Stimulated activated CD4-positive, alpha-beta T cell treated with anti-CD3 and anti-CD28 coated beads, TNF-alpha, amount 100 ng/mL, for 48 hours (primary cell): ENCODE measurements around the gene SKIL.

Experiments used
- DNase-seq, 3 donors: peaks; one replicate each; pipeline ENCODE4 v3.0.0-alpha.2; 2020; ENCODE audit warnings: low read depth in 3 of 3

The SKIL gene

GRCh38 chr3:170387950-170388349 lies 30.4 kb downstream of the SKIL start:
- no peak for DNase-seq

- no peak for DNase-seq
Measured at GRCh38 chr3:170391108-170391507, 33.6 kb downstream of the SKIL start.

DNA sequence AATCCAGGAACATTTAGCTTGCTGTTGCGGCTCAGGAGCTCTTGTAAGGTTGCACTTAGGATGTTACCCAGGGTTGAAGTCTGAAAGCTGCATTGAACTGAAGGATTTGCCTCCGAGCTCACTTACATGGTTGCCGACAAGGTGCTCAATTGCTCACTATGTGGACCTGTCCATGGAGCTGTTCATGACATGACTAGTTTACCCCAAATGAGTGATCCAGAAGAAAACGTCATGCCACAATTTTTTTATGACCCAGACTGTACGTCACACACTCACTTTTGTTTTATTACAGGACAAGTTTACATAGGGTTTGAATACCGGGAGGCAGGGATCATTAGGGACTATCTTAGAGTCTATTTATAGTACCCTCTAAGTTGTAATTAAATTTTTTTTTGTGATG lies 40.2 kb downstream of the SKIL start:
- no peak for DNase-seq

- DNase-seq = no peak
Measured at GRCh38 chr3:170405101-170405500, 47.6 kb downstream of the SKIL start.

DNA sequence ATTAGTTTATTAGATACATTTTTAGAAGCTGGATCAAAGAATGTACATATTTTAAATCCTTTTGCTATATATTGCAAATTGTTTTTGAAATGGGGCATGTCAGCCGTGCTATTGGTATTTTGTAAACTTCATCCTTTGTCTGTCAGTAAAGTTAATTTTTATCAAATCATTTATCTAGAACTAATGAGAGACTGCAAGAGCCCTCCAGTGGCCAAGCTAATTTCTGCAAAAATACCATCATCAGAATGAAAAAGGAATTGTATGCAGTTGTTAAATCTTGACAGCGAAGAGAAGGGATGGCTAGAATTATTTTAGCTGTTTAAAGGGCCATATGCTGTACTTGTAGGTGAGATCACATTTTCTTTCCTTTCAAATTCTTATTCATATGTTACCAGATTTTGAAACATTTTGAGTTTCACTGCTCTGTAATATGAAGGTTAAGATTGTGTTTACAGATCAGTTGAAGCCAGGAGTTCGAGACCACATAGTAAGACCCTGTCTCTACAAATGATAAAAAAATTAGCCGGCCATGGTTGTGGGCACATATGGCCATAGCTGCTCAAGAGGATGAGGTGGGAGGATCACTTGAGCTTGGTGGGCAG lies 53.0 kb downstream of the SKIL start:
- DNase-seq = no peak

DNA sequence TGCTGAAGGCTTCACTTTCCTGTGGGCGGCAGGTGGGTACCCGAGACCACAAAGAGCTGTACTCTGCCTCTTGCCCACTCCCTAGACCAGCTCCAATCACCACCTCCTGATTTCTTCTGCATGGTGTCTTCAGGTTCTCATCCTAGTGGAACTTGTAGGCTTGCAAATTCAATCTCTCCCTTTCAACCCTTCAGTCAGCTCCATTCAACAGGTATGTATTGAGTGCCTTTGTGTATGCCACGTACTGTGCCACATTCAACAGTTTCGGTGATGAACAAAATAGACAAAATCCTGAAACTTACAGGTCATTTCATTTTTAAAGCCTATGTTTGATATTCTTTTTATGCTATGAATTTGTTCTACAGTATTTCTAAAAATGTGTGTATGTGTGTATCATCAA lies 55.8 kb downstream of the SKIL start:
- no peak for DNase-seq

DNA sequence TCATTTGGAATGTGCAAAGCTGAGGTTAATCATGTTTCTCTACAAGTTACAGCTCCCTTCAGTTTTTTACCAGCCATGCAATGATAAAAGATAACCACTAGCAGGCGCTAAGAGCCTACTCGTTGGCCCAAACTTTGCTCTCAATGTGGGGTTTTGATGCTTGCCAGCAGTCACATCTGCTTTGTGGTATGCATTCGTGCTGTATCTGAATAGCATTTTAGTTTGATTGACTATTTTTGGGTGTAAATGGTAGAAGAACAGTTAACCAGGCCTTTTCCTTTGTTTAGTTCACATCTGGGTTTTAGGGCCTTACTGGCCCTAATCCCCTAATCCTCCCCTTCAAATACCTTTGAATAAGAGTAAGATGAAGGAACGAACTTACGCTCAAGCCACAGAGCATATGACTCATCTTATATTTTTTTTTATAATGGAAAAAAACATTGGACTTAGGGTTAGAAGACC lies 56.7 kb downstream of the SKIL start:
- peak in 2 of 3 donors; percentile 13 to 18 for DNase-seq

GRCh38 chr3:170417090-170417489 lies 59.6 kb downstream of the SKIL start:
- DNase-seq = no peak

- no peak for DNase-seq
Measured at GRCh38 chr3:170418422-170419398, 61.2 kb downstream of the SKIL start, which contains the start of gene CLDN11. Gene CLDN11 (plus strand): TSS chr3:170418868. CDS start chr3:170419067, 199 bp downstream.

- no peak for DNase-seq
Measured at GRCh38 chr3:170419557-170420087, 62.1 kb downstream of the SKIL start.

DNA sequence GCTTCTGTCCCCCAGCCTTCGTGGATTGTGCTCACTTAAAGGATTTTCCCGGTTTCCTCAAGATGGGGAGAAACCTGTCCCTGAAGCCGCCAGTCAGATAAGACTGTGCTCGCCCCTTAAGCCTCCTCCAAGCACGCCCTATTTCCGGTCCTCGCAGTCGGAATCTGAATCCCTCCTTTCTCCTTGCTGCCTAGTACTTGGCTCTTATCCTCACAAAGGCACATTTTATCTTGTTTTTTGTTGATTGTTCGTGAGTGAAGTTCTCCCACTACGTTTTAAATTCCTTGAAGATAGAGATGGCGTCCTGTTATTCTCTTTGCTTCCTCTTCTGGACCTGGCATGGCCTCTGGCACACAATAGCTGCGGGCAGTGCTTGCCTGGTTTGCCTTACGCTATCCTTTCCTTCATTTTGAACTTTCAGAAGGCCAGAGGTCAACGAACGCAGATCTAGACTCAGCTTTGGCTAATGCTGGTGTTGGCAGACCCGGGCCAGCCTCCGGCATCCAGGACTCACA lies 62.8 kb downstream of the SKIL start:
- no peak for DNase-seq

GRCh38 chr3:170421111-170421641 lies 63.7 kb downstream of the SKIL start:
- no peak for DNase-seq

- DNase-seq = no peak
Measured at GRCh38 chr3:170421758-170422157, 64.2 kb downstream of the SKIL start.

DNA sequence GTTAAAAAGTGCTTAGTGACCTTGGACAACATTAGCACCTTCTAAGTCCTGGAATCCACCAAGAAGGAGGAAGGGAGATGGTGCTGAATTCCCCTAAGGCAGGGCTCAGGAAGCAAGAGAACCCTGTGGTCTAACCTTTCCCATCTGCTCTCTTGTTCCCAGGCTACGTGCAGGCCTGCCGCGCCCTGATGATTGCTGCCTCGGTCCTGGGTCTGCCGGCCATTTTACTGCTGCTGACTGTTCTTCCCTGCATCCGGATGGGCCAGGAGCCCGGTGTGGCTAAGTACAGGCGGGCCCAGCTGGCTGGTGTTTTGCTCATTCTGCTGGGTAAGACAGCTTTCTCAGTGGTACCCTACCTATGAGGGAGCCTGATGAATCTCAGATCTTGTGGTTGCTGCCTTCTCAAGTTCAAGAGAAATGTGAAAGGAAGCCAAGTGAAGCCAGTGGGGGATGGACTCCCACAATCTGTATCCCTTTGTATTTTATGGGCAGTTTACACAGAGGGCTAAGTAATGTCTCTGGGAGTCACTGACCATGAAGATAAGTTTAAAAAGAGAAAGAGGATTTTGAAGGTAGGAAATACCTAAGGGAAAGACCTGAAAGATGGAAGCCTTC lies 65.6 kb downstream of the SKIL start:
- DNase-seq = no peak

DNA sequence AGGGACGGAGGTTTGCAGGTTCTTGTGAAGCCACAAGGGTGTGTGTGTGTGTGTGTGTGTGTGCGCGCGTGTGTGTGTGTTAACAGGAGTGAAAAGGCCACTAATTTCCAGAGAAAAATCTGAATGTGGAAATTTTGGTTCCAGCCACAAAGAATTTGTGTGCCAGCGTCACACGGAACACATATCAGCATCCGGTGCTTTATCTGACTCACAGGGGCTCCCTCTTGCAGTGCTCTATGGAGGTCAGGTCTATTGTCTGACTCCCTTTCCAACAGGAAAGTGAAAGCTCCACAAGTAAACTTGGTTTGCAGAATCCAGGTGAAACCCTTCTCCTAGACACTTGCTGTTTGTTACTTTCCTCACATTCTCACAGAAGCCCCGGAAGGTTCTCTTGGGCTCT lies 67.4 kb downstream of the SKIL start:
- no peak for DNase-seq

- DNase-seq = no peak
Measured at GRCh38 chr3:170425491-170426239, 68.2 kb downstream of the SKIL start.

DNA sequence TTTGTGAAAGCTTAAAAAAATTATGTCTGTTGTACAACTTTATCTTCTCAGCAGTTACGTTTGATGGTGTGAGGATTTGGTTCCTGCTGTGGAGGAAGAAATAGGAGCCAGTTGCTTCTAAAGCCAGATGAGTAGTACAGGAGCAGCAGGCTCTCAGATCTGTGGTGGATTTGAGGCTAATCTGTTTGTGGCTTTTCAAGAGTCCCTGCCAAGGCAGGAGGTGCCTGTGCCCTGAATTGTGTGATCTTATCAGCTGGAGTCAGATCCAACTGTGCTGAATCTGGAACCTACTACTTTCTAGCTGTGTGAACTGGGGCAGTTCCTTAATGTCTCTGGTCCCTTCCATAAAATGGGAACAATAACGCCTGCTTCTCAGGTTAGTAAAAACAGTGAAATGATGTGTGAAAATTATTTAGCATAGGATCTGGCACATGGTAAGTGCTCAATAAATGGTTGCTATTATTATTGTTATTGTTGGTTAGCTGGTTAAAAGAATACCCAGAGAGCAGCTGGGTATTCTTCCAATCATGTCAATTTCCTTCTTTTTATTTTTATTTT lies 68.8 kb downstream of the SKIL start:
- DNase-seq = no peak

DNA sequence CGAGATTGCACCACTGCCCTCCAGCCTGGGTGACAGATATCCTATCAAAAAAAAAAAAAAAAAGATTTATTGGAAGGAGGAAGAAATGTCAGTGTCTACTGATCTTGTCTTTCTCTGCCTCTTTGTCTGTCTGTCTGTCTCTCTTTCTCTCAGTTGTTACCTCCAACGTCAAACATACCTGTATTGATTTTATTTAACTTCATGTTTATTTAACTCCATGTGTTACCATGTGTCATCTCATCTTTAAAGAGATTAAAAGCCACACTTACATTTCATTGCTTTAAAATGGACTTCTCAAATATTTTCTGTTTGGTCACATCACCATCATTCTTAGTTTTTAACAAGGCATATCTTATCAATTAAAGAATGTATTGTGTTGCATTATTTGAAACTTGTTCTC lies 70.6 kb downstream of the SKIL start:
- no peak for DNase-seq

- DNase-seq = no peak
Measured at GRCh38 chr3:170429050-170429449, 71.5 kb downstream of the SKIL start.

DNA sequence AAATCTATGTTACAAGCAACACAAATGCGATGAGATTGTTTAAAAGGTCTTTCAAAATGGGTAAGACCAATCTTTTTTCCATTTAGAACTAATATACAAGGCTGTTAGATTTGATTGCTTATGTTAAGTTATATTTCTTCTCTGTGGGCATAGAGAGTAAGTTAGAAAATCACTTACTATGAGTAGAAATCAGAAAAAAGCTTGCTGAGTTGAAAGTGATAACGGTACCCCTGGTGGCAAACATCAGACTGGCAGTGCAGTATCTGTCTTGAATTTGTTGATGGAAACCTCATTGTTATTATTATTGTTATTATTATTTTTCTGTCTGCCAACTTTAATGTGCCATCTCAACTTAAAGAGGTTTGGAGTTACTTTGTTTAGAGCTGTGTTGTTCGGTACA lies 73.5 kb downstream of the SKIL start:
- no peak for DNase-seq

DNA sequence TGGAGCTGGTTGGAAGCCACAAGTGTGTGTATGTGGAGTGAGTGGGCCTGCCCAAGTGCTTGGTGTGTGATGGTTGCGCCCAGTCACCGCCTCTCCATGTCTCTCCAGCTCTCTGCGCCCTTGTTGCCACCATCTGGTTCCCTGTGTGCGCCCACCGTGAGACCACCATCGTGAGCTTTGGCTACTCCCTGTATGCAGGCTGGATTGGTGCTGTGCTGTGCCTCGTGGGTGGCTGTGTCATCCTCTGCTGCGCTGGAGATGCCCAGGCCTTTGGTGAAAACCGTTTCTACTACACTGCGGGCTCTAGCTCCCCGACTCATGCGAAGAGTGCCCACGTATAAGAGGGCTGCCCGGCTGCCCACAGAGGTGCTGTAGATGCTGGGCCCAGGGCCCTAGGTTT lies 74.9 kb downstream of the SKIL start:
- no peak for DNase-seq
